Caco-2 (cell line): ENCODE results near the gene OLIG2. TPM values are rescaled to one million over a fixed set of nuclear protein-coding genes. Genes with fewer than 3 reads are reported as not detected.

Source experiments
- BruUV-seq: library from RNA; stranded (reverse); fragments of 400-500 nt; replicated peaks from 2 replicates; lab custom pipeline; 2021; lab: Mats Ljungman, UMichigan
- CTCF ChIA-PET: fragments of 300-600 bp; sonication (Branson Sonifier 250); formaldehyde crosslinking; loops from one replicate; lab custom pipeline; 2022; ENCODE audit warnings: antibody characterized with exemption; lab: Charles Lee
- POLR2A ChIA-PET: fragments of 300-600 bp; sonication (Branson Sonifier 250); formaldehyde crosslinking; loops from one replicate; lab custom pipeline; 2022; ENCODE audit warnings: antibody characterized with exemption; lab: Charles Lee
- DNase-seq, 2 experiments: peaks; one replicate each; pipeline versions ENCODE4 v3.0.0 to v3.0.0-alpha.2; 2020 to 2022
- H3K27me3 ChIP-seq: replicated peaks from 2 replicates; pipeline ENCODE4 v1.6.0; 2011; ENCODE audit warnings: low read length; ENCODE audit not compliant: control insufficient read depth, insufficient read depth
- H3K36me3 ChIP-seq: 2 replicates; pipeline ENCODE4 v1.5.1; 2011; ENCODE audit warnings: low read length; ENCODE audit not compliant: control insufficient read depth, insufficient read depth
- H3K4me1 ChIP-seq: fragments of 250-450 bp; sonication (Bioruptor Pico); 2 replicates; pipeline ENCODE4 v1.5.1; 2020; ENCODE audit warnings: mild to moderate bottlenecking
- H3K4me3 ChIP-seq: 2 replicates; pipeline ENCODE4 v1.5.1; 2011; ENCODE audit warnings: low read depth, mild to moderate bottlenecking, control low read depth, low read length
- H3K9me3 ChIP-seq: fragments of 250-450 bp; sonication (Bioruptor Pico); 2 replicates; pipeline ENCODE4 v1.5.1; 2020; ENCODE audit warnings: mild to moderate bottlenecking, moderate library complexity
- H3K27ac Mint-ChIP-seq: one replicate; pipeline ENCODE4 v1.8.0; 2022; ENCODE audit warnings: mixed read lengths; ENCODE audit not compliant: unreplicated experiment
- H3K27me3 Mint-ChIP-seq: one replicate; pipeline ENCODE4 v1.8.0; 2022; ENCODE audit warnings: mixed read lengths; ENCODE audit not compliant: insufficient read depth, unreplicated experiment
- H3K36me3 Mint-ChIP-seq: one replicate; pipeline ENCODE4 v1.8.0; 2022; ENCODE audit warnings: mild to moderate bottlenecking, mixed read lengths; ENCODE audit not compliant: insufficient read depth, unreplicated experiment
- H3K4me1 Mint-ChIP-seq: one replicate; pipeline ENCODE4 v1.8.0; 2022; ENCODE audit warnings: low read depth, mixed read lengths; ENCODE audit not compliant: unreplicated experiment
- H3K4me3 Mint-ChIP-seq: one replicate; pipeline ENCODE4 v1.8.0; 2022; ENCODE audit warnings: mild to moderate bottlenecking, moderate library complexity, mixed read lengths; ENCODE audit not compliant: unreplicated experiment
- H3K9me3 Mint-ChIP-seq: one replicate; pipeline ENCODE4 v1.8.0; 2022; ENCODE audit warnings: mixed read lengths; ENCODE audit not compliant: unreplicated experiment
- CTCF ChIP-seq, 2 experiments: fragments of 200-600 bp in 1 of 2; IDR thresholded peaks; 1 replicate in 1 of 2; 2 replicates in 1 of 2; pipeline versions ENCODE4 v1.5.1 to v1.8.0; 2011 to 2022; ENCODE audit warnings: antibody characterized with exemption in 1 of 2, control low read depth in 1 of 2, inconsistent platforms in 1 of 2, low read depth in 1 of 2, low read length in 1 of 2, mild to moderate bottlenecking in 1 of 2, moderate library complexity in 1 of 2; ENCODE audit not compliant: insufficient read depth in 1 of 2, severe bottlenecking in 1 of 2, unreplicated experiment in 1 of 2
- intact Hi-C: fragments of 100-400 bp; cut with micrococcal nuclease; formaldehyde crosslinking; loops from one replicate; pipeline ENCODE4 v1.10.0; 2022; ENCODE audit not compliant: unreplicated experiment
- total RNA-seq: library from RNA; stranded (reverse); gene quantifications from 2 replicates; pipeline ENCODE4 v1.2.3, GENCODE V29; 2022

Gene OLIG2
- total RNA-seq, 1 experiment from 2014 or later, result not detected

- H3K9me3 ChIP-seq, result no peaks in the 10 kb centered on the region
- Mint-ChIP-seq H3K4me3 (no peak overlapping the region), H3K36me3 (no peaks in the 10 kb centered on the region), H3K27me3 (peaks cover 30% of the 10 kb centered on the region), H3K9me3 (no peaks in the 10 kb centered on the region), H3K4me1 (no peaks in the 10 kb centered on the region), H3K27ac (no peak overlapping the region)
- ChIA-PET POLR2A (no interaction called here), CTCF (no interaction called here)
- DNase-seq, result no peak
- no peaks in the 10 kb centered on the region for H3K36me3 ChIP-seq
- H3K27me3 ChIP-seq, result peaks cover 2% of the 10 kb centered on the region
- intact Hi-C loops, result no loop called here
- no peak for TF ChIP-seq CTCF (IDR thresholded peaks at IDR 0.05; ENCODE audit: insufficient read depth in 1 of 2, low read depth in 1 of 2, low read length in 1 of 2, severe bottlenecking in 1 of 2, unreplicated experiment in 1 of 2)
- BruUV-seq, result no TSS peak
- H3K4me1 ChIP-seq, result no peaks in the 10 kb centered on the region
- H3K4me3 ChIP-seq, result no peak overlapping the region
These were observed 35.5 kb downstream of the OLIG2 start for GRCh38 chr21:33061233-33061632.

- no peak for DNase-seq
- Mint-ChIP-seq H3K4me3 (no peak overlapping the region), H3K4me1 (no peaks in the 10 kb centered on the region), H3K36me3 (no peaks in the 10 kb centered on the region), H3K27ac (no peak overlapping the region), H3K27me3 (peaks cover 31% of the 10 kb centered on the region), H3K9me3 (no peaks in the 10 kb centered on the region)
- CTCF ChIA-PET, result no interaction called here
- Histone ChIP-seq H3K9me3 (no peaks in the 10 kb centered on the region), H3K36me3 (no peaks in the 10 kb centered on the region), H3K27me3 (peaks cover 2% of the 10 kb centered on the region), H3K4me3 (no peak overlapping the region), H3K4me1 (no peaks in the 10 kb centered on the region)
- POLR2A ChIA-PET, result no interaction called here
- BruUV-seq, result no TSS peak
- intact Hi-C loops, result no loop called here
- no peak for TF ChIP-seq CTCF (IDR thresholded peaks at IDR 0.05; ENCODE audit: insufficient read depth in 1 of 2, low read depth in 1 of 2, low read length in 1 of 2, severe bottlenecking in 1 of 2, unreplicated experiment in 1 of 2)
These were observed 37.7 kb downstream of the OLIG2 start for GRCh38 chr21:33063375-33063883.

GRCh38 chr21:33063907-33064622 lies 38.3 kb downstream of the OLIG2 start:
- Histone ChIP-seq H3K36me3 (no peaks in the 10 kb centered on the region), H3K27me3 (peaks cover 2% of the 10 kb centered on the region), H3K4me1 (no peaks in the 10 kb centered on the region), H3K9me3 (peaks cover 1% of the 10 kb centered on the region; the same call in 1 of the 2 replicates), H3K4me3 (no peak overlapping the region)
- no TSS peak for BruUV-seq
- Mint-ChIP-seq H3K4me3 (no peak overlapping the region), H3K9me3 (no peaks in the 10 kb centered on the region), H3K27me3 (peaks cover 28% of the 10 kb centered on the region), H3K36me3 (no peaks in the 10 kb centered on the region), H3K27ac (no peak overlapping the region), H3K4me1 (no peaks in the 10 kb centered on the region)
- ChIA-PET CTCF (no interaction called here), POLR2A (no interaction called here)
- DNase-seq, result no peak
- no peak for TF ChIP-seq CTCF (IDR thresholded peaks at IDR 0.05; ENCODE audit: insufficient read depth in 1 of 2, low read depth in 1 of 2, low read length in 1 of 2, severe bottlenecking in 1 of 2, unreplicated experiment in 1 of 2)
- intact Hi-C loops, result no loop called here
